ENCODE results near the gene APPBP2.

Gene APPBP2

DNA sequence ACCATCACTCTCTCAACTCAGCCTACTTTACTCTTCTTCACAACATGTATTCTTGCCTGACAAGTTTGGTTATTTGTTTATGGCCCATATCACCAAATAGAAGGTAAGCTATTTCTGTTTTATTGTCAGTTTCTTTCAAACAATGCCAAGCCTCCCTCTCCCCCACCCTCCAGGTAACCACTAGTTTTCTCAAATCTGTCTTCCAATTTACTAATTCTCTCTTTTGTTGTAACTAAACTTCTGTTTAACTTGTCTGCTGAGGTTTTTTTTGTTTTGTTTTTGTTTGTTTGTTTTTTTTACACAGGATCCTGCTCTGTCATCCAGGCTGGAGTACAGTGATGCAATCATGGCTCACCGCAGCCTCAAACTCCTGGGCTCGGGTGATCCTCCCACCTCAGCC, 68.9 kb downstream of the APPBP2 start:
- no peak for DNase-seq (ENCODE audit: low read depth)
- TF ChIP-seq, protein P1, sequence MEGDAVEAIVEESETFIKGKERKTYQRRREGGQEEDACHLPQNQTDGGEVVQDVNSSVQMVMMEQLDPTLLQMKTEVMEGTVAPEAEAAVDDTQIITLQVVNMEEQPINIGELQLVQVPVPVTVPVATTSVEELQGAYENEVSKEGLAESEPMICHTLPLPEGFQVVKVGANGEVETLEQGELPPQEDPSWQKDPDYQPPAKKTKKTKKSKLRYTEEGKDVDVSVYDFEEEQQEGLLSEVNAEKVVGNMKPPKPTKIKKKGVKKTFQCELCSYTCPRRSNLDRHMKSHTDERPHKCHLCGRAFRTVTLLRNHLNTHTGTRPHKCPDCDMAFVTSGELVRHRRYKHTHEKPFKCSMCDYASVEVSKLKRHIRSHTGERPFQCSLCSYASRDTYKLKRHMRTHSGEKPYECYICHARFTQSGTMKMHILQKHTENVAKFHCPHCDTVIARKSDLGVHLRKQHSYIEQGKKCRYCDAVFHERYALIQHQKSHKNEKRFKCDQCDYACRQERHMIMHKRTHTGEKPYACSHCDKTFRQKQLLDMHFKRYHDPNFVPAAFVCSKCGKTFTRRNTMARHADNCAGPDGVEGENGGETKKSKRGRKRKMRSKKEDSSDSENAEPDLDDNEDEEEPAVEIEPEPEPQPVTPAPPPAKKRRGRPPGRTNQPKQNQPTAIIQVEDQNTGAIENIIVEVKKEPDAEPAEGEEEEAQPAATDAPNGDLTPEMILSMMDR (conservative IDR thresholded peaks at IDR 0.05; ENCODE audit: control insufficient read depth, insufficient read depth, low read depth, low read length): no peak

DNA sequence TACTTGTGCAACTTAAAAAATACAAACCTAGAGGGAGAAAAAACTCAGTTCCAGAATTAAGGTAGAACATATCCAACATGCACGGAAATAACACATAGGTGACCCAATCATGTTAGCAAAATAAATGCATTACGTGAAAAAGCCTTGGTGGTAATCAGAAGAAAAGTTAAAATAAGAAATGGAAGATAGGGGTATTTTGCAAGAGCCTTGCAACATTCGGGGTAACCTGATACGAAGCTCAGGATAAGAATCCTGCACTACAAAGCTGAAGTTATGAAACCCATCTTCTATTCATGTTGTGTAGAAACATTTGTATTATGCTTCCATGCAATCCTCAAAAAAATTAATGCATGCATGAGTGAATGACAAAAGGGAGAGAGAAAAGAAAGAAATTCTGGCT, 70.7 kb downstream of the APPBP2 start:
- no peak for DNase-seq (ENCODE audit: low read depth)
- H3K4me3 ChIP-seq (ENCODE audit: control insufficient read depth, low read depth, low read length): no peak overlapping the region
- TF ChIP-seq, protein P1 (conservative IDR thresholded peaks at IDR 0.05; ENCODE audit: control insufficient read depth, insufficient read depth, low read depth, low read length): no peak

More for the DNA sequence above, 68.9 kb downstream of the APPBP2 start:
- no peak overlapping the region for H3K4me3 ChIP-seq (ENCODE audit: control insufficient read depth, low read depth, low read length)

DNA sequence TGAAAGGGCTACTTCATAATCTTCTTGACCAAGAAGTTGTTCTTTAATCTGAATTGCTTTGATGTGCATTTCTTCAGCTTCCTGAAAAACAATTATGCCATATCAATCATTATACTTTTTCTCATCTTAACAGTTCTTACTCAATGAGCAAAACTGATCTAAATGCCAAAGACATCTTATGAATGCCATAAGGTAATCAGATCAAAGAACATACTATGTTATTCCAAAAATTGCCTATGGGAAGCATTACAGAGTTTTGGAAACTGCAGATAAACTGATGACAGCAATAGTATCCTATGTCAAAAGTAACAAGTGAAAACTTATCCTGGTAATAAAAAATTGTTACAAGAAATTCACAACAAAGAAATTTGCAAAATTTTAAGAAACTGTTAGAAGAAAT, 74.1 kb downstream of the APPBP2 start:
- TF ChIP-seq, protein P1 (conservative IDR thresholded peaks at IDR 0.05; ENCODE audit: control insufficient read depth, insufficient read depth, low read depth, low read length): no peak
- DNase-seq (ENCODE audit: low read depth): no peak
- no peak overlapping the region for H3K4me3 ChIP-seq (ENCODE audit: control insufficient read depth, low read depth, low read length)

DNA sequence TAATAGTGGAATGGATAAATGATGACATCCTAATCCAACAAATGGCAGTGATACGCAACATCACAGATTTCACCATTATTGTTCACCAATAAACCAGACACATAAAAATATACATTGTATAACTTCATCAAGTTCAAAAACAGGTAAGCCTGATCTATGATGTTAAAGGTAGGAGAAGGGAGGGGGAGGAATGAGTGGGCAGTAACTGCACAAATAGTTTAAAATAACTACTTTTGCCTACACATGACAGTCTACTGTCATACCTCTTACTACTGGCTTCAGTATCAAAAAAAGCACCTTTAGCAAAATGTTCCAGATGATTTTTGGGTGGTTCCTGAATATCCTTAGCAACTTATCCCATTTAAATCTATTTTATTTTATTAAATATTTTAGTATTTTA, 75.0 kb downstream of the APPBP2 start:
- no peak overlapping the region for H3K4me3 ChIP-seq (ENCODE audit: control insufficient read depth, low read depth, low read length)
- DNase-seq (ENCODE audit: low read depth): no peak
- TF ChIP-seq, protein P1 (conservative IDR thresholded peaks at IDR 0.05; ENCODE audit: control insufficient read depth, insufficient read depth, low read depth, low read length): no peak

DNA sequence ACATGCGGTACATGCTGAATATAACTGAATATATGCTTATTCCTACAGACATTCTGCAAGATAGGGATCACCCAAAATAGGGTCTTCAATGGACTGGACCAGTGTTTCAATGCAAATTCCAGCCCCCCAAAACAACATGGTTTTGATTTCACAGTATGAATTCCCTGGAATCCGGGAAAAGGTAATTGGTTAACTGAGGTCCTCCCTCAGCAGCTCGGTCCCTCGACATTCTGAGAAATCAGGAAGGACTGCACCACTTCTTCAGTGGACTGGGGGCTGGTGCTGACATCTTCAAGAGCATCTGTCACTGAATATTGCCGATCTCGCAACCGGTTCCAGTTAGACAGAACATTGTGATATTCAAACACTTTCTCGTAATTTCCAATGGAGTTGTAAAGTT, 78.7 kb downstream of the APPBP2 start:
- DNase-seq (ENCODE audit: low read depth): no peak
- TF ChIP-seq, protein P1 (conservative IDR thresholded peaks at IDR 0.05; ENCODE audit: control insufficient read depth, insufficient read depth, low read depth, low read length): no peak
- H3K4me3 ChIP-seq (ENCODE audit: control insufficient read depth, low read depth, low read length): no peak overlapping the region

DNA sequence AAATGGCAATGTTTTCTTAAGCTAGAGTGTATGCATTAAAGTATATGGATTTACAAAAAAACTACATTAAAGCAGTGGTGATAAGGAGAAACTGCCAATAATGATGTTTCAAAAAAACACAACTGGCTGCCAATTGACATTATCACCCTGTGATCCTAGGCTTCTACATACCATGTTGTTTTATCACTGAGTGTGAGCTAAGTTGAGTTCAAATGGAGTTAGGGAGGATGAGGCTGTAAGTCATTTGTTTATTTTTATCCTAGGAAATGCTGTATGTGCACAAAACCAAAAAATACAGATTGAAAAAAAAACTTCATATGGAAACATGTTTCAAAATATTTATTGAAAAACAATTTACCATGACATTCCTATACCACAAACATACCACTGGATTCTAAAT, 80.9 kb downstream of the APPBP2 start:
- TF ChIP-seq, protein P1 (conservative IDR thresholded peaks at IDR 0.05; ENCODE audit: control insufficient read depth, insufficient read depth, low read depth, low read length): no peak
- DNase-seq (ENCODE audit: low read depth): no peak
- no peak overlapping the region for H3K4me3 ChIP-seq (ENCODE audit: control insufficient read depth, low read depth, low read length)

DNA sequence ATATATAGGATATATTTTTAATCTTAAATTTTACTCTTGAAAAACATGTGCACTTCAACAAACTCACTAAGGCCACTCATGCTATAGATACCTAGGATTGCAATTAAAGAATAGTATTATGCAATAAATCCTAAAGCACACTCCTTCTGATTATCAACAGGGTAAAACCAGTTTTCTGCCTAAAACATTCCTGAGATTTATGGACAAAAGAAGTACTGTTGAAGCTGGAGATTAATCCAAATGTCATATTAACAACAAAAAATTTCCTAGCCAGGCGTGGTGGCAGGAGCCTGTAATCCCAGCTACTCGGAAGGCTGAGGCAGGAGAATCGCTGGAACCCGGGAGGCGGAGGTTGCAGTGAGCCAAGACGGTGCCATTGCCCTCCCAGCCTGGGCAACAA, 82.3 kb downstream of the APPBP2 start:
- TF ChIP-seq, protein P1 (conservative IDR thresholded peaks at IDR 0.05; ENCODE audit: control insufficient read depth, insufficient read depth, low read depth, low read length): no peak
- no peak overlapping the region for H3K4me3 ChIP-seq (ENCODE audit: control insufficient read depth, low read depth, low read length)
- DNase-seq (ENCODE audit: low read depth): no peak
